GM19193 (cell line): ENCODE measurements around the gene TULP4.

Source experiments
- POLR2A ChIP-seq: IDR thresholded peaks from 4 replicates; pipeline ENCODE4 v1.6.1; 2011; ENCODE audit not compliant: insufficient read depth, insufficient read length; ENCODE audit errors: extremely low read depth

TULP4 gene

DNA sequence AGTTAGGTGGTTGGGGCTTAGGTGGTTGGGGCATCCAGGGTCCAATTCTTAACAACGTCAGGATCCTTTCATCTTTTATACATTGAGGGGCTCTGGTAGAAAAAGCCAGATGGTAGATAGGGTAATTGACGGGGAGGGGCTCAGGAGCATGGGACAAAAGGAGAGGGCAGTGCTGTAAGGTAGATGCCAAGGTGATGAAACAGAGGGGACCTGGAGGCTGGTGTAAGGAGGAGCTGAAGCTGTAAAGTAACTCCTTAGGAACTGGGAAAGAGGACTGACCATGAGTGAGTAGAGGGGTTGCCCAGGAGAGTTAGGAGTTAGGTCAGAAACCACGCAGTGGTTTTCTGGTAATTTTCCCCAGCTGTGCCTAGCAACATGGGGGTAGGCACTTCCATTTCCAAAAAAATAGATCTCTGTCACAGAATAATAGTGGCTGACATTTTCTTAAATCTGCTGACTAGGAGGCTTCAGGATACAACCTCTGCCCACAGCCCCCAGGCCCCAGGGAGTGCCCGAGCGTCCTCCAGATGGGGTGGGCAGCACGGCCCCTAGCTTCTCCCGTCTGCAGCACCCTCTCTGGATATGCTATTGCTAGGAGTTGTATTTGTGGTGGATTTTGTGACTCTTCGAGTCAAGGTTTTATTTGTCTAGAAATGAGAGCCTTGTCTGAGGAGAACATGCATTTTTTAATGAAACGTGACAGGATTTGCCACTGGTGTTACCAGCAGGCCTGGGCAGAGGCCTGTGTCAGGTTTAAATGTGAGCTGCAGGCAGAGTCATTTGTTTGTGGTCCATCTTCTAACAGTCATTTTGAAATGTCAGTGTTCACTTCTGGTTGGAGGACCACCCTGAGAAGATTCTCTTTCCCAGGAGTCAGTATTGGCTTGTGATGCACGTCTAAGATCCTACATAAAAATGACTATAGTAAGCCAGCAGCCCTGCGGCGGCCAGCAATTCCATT lies 44.6 kb downstream of the TULP4 start:
- TF ChIP-seq POLR2A = no peak

- TF ChIP-seq POLR2A = no peak
These were observed 45.4 kb downstream of the TULP4 start for GRCh38 chr6:158357570-158358216.

- no peak for TF ChIP-seq POLR2A
These were observed 46.3 kb downstream of the TULP4 start for GRCh38 chr6:158358450-158359077.

DNA sequence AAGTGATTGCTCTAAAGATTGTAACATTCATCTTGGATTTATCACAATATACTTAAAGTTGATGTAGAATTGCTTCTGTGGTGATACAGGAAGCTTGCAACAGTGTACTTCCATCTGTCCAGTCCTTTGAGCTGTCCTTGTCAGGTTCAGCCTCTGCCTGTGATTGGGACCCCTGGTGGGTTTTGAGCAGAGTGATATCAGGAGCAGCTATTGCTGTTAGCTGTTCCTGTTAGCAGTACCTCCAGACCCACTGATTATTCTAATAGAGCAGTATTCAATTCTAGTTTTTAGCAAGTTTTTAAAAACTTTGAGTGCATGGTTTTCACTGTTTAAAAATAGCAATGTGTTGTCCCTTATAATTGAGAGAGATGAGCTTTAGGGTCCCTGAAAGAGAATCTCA lies 48.8 kb downstream of the TULP4 start:
- TF ChIP-seq POLR2A = no peak

DNA sequence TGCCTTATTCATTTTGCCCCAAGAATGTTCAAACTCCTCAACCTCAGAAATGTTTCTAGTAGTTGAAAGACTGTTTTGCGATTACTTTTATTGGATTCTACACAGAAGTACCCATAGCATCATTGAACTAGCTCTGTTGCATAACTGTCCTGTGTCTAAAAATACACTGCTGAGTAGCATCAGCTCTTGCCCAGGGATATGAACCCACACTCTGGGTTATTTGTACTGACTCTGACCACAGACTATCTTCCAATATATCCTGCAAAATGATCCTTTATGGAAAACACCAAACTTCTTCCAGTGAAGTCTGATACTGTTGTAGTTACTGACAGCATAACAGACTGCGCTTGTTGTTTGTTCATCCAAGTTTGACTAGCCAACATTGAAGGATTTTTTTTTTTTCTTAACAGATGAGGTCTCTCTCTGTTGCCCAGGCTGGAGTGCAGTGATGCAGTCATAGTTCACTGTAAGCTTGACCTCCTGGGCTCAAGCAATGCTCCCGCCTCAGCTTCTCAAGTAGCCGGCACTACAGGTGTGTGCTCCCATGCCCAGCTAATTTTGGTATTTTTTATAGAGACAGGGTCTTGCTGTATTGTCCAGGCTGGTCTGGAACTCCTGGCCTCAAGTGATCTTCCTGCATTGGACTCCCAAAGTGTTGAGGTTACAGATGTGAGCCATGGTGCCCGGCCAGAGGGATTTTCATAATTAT lies 49.9 kb downstream of the TULP4 start:
- TF ChIP-seq POLR2A = no peak

- no peak for TF ChIP-seq POLR2A
These were observed 54.1 kb downstream of the TULP4 start for GRCh38 chr6:158366363-158366762.

DNA sequence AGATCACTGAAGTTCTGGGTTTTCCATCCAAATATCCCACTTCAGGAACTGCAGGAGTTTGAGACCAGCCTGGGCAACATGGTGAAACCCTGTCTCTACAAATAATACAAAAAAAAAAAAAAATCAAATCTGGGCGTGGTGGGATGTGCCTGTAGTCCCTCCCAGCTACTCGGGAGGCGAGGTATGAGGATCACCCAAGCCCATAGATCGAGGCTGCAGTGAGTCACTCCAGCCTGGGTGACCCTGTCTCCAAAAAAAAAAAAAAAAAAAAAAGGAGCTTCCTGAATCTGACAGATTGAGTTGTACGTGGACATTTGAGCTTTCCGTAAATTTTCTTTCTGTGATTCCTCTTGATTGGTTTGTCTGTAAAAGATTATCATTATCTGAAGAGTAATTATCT lies 55.6 kb downstream of the TULP4 start:
- no peak for TF ChIP-seq POLR2A

DNA sequence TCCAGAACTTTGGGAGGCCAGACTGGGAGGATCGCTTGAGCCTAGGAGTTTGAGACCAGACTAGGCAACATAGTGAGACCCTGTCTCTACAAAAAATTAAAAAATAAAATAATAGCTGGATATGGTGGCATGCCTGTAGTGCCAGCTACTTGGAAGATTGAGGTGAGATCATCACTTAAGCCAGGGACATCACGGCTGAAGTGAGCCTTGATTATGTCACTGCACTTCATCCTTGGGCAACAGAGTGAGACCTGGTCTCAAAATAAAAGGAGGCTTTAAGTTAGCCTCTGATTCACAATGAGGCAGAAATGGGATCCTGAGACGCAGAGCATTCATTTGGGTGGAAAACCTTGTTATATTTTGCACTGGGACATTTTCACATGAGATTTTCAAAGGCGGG lies 57.0 kb downstream of the TULP4 start:
- TF ChIP-seq POLR2A = no peak

DNA sequence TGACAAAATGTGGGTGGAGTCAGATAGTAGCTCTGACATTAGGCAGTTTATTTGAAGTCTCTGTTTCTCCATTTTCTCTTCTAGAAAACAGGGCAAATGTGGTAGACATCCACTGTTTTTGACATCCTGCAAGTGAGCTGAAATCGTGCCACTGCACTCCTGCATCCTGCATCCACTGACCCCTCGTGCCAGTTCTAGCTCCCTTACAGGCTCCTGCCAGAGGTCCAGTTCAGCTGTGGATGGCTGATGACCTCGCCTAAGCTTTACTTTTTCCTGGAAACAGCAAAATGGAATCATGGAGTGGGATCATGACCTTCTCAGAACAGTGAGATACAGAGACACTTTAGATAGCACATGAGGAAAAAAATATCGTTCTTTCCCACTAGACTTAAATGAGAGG lies 58.5 kb downstream of the TULP4 start:
- no peak for TF ChIP-seq POLR2A

- TF ChIP-seq POLR2A = no peak
These were observed 59.0 kb downstream of the TULP4 start for GRCh38 chr6:158371261-158371660.

- TF ChIP-seq POLR2A = no peak
These were observed 60.3 kb downstream of the TULP4 start for GRCh38 chr6:158372574-158372973.

- no peak for TF ChIP-seq POLR2A
These were observed 60.9 kb downstream of the TULP4 start for GRCh38 chr6:158373214-158373613.

GRCh38 chr6:158374020-158374419 lies 61.8 kb downstream of the TULP4 start:
- no peak for TF ChIP-seq POLR2A

GRCh38 chr6:158376631-158377081 lies 64.4 kb downstream of the TULP4 start:
- TF ChIP-seq POLR2A = no peak

GRCh38 chr6:158377860-158378259 lies 65.6 kb downstream of the TULP4 start:
- TF ChIP-seq POLR2A = no peak
